ENCODE results near the gene PIP5K1C.

Gene PIP5K1C

GRCh38 chr19:3658870-3659745, 41.2 kb downstream of the PIP5K1C start:
- H3K4me3 ChIP-seq (replicated peaks; ENCODE audit: low read depth, low read length): no peak overlapping the region
- no peak for TF ChIP-seq CTCF (IDR thresholded peaks at IDR 0.05; ENCODE audit: low read length, missing control alignments)
- DNase-seq (ENCODE audit: low read depth): no peak

DNA sequence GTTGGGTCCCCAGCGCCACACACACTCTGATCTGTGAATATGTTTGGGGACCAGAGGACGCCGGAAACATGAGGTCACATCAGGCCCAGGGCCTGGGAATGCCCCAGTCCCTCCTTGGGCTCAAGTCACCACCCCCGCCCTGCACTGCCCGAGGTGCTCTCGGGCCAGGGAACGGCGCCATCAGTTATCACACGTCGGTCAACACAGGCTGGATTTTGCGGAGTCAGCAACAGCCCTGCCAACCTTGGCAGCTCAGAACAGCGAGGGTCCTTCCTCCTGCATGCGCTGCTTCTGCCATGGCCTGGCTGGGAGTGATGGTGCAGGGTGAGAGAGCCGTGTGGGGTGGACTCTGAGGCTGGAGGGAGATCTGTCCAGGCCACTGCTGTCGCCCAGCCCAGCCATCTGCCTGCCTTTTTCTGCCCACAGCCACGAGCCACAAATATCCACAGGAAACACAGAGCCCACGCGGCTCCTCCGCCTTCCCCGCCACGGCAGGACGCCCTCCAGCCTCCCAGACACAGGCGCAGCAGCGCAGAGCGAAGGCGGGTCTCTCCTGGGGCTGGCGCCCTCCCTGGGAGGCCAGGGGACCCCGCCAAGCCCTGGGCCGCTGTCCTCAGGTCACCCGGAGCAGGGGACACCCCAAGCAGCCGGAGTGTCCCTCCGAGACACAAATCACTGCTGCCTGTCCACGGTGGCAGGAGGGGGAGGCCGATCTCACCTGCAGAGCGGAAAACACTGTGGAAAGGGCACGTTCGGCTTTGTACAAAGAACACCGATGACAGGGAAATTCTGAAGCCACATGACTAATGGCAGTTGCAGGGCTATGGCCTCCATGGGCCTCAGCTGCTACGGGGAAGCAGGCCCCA, 42.0 kb downstream of the PIP5K1C start:
- no peak for TF ChIP-seq CTCF (IDR thresholded peaks at IDR 0.05; ENCODE audit: low read length, missing control alignments)

GRCh38 chr19:3657395-3657769, 42.9 kb downstream of the PIP5K1C start:
- no peak overlapping the region for H3K4me3 ChIP-seq (replicated peaks; ENCODE audit: low read depth, low read length)
- no peak for DNase-seq (ENCODE audit: low read depth)
- no peak for TF ChIP-seq CTCF (IDR thresholded peaks at IDR 0.05; ENCODE audit: low read length, missing control alignments)

More for the DNA sequence above, 42.0 kb downstream of the PIP5K1C start:
- H3K4me3 ChIP-seq (replicated peaks; ENCODE audit: low read depth, low read length): no peak overlapping the region
- no peak for DNase-seq (ENCODE audit: low read depth)

- H3K4me3 ChIP-seq (replicated peaks; ENCODE audit: low read depth, low read length): no peak overlapping the region
- no peak for TF ChIP-seq CTCF (IDR thresholded peaks at IDR 0.05; ENCODE audit: low read length, missing control alignments)
- DNase-seq (ENCODE audit: low read depth): no peak
Measured at GRCh38 chr19:3656747-3657394, 43.4 kb downstream of the PIP5K1C start.

GRCh38 chr19:3656073-3656746, 44.1 kb downstream of the PIP5K1C start:
- H3K4me3 ChIP-seq (replicated peaks; ENCODE audit: low read depth, low read length): no peak overlapping the region
- TF ChIP-seq CTCF (IDR thresholded peaks at IDR 0.05; ENCODE audit: low read length, missing control alignments): no peak
- no peak for DNase-seq (ENCODE audit: low read depth)

DNA sequence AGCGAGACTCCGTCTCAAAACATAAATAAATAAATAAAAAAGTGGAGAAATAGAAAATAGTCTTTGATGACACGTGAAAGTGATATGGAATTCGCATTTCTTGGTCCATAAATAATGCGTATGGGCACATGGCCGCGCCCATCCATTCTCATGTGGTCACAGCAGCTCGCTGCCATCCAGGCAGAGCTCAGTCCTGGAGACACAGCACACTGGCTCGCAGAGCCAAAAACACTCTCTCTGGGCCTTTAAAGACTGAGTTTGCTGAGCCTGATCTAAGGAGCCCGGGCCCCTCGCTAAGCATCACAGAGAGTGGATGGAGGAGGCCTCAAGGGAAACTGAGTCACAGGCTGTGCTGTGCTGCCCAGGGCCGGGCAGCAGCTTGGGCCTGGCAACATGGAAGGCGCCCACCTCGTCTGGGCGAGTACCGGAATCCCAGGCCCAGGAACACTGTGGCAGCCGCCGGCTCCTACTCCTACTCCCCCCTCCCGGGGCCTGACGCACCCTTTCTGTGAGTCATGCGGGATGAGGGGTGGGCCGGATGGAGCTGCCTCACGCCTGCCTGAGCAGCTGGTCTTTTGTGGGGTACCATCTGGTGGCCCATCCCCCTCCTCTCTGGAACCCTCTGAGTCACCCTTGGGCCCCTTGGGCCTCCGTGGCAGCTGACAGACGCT, 44.7 kb downstream of the PIP5K1C start:
- TF ChIP-seq CTCF (IDR thresholded peaks at IDR 0.05; ENCODE audit: low read length, missing control alignments): no peak
- no peak overlapping the region for H3K4me3 ChIP-seq (replicated peaks; ENCODE audit: low read depth, low read length)
- DNase-seq (ENCODE audit: low read depth): peak; percentile 85
